GM12872 (cell line): Measurements from ENCODE around the gene ITPR1.

Source experiments
- TF ChIP-seq, protein P1 (sequence below): IDR thresholded peaks from 3 replicates; pipeline ENCODE4 v1.5.1; 2011; ENCODE audit warnings: low read depth, mild to moderate bottlenecking, low read length, moderate library complexity; ENCODE audit not compliant: insufficient read depth

Gene ITPR1

DNA sequence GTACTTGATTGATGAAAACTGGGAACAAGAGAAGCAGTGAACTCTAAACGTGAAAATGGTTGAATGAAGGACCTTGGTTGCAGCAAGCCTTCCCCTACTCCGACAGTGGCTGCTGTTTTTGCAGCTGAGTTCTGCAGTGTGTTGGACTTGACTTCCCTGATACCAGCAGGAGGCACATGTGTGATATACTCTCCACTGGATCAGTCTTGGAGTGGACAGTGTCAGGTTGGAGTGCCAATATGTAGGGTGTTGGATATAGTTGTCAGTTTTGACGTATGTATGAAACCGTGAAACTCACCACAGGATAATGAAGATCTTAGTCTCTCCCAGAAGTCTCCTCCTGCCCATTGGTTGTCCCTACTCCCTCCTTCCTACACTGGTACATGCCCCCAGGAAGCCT lies 106.5 kb downstream of the ITPR1 start:
- TF ChIP-seq, protein P1, sequence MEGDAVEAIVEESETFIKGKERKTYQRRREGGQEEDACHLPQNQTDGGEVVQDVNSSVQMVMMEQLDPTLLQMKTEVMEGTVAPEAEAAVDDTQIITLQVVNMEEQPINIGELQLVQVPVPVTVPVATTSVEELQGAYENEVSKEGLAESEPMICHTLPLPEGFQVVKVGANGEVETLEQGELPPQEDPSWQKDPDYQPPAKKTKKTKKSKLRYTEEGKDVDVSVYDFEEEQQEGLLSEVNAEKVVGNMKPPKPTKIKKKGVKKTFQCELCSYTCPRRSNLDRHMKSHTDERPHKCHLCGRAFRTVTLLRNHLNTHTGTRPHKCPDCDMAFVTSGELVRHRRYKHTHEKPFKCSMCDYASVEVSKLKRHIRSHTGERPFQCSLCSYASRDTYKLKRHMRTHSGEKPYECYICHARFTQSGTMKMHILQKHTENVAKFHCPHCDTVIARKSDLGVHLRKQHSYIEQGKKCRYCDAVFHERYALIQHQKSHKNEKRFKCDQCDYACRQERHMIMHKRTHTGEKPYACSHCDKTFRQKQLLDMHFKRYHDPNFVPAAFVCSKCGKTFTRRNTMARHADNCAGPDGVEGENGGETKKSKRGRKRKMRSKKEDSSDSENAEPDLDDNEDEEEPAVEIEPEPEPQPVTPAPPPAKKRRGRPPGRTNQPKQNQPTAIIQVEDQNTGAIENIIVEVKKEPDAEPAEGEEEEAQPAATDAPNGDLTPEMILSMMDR, result no peak

DNA sequence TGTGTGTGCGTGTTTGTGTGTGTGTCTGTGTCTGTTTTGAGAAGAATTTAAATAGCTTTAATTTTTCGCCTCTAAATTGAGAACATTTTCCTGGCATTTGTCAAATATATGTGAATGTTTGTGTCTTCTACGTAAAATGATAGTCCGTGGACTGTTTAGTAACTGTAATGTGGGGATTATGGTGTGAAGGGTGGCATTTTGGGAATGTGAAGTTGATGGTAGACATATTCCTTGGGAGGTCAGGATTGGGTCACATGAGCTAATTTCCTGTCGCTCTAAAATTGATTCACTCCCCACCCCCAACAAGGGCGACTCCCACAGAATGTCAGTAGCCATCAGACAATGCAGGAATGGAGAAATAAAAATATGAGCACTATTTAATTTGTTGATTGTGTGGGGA lies 107.3 kb downstream of the ITPR1 start:
- TF ChIP-seq, protein P1, result no peak

DNA sequence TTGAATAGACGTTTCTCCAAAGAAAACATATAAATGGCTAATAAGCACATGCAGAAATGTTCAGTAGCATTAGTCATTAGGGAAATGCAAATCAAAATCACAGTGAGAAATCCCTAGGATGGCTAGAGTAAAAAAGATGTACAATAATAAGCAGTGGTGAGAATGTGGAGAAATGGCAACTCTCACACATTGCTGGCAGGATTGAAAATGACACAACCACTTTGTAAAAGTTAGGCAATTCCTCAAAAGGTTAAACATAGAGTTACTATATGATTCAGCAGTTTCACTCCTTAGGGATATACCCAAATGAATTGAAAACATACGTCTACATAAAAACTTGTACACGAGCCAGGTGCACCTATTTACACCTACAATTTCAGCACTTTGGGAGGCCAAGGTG lies 108.7 kb downstream of the ITPR1 start:
- TF ChIP-seq, protein P1, result no peak

DNA sequence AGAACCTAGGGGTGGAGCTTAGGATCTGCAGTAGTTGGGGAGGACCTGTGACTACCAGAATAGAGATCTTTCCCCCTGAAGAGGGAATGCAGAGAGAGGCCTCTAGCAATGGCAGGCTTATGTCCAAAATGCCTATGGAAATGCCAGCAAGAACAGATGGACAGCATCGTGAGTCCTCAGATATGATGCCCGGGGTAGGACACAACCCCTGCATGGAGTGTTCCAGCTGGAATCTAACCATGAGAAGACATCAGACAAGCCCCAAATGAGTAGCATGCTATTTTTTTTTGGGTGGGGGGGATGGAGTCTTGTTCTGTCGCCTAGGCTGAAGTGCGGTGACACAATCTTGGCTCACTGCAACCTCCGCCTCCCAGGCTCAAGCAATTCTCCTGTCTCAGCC lies 111.5 kb downstream of the ITPR1 start:
- TF ChIP-seq, protein P1, result no peak

DNA sequence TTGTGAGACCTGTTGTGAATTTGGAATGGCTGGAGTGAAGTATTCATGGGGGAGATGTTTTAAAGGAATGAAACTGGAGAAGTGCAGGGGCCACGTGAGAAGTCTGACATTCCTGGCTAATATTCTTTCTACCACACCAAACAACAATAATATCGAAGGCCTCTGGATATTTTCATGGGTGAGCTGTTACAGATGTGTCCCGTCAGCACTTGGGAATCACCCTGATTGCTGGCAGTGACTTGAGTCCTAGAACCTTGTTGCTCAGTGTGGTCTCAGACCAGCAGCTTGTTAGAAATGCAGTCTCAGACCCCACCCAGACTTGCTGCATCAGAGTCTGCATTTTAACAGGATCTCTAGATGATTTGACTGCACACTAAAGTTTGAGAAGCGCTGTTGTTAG lies 113.8 kb downstream of the ITPR1 start:
- TF ChIP-seq, protein P1, result no peak

DNA sequence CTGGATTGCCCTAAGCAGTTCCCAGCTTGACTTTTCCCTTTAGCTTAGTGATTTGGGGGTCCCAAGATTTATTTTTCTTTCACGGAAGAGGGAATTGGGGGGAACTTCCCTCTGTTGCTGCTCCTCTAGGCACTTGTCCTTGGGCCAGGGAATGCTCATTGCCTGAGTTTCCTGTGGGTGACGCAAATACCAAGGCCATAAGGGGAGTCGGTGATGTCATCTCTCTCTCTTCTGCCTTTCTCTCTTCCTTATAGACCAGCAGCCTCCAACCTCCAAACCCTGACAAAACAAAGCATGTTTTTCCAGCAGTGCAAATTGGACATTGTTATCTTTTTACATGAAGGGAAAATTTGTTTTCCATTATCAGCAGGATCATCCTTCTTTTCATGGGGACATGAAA lies 120.2 kb downstream of the ITPR1 start:
- TF ChIP-seq, protein P1, result no peak

DNA sequence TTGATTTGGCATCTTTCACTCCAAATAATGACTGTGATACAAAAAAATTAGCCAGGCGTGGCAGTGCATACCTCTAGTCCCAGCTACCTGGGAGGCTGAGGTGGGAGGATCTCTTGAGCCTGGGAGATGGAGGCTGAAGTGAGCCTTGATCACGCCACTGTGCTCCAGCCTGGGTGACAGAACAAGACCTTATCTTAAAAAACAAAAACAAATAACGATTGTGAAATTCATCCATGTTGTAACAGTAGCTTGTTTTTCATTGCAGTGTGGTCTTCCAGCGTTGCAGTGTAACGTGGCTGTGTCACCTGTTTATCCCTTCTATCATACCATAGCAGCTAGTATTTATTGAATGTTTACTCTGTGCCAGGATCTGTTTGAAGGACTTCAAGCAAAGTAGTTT lies 120.9 kb downstream of the ITPR1 start:
- TF ChIP-seq, protein P1, result no peak

DNA sequence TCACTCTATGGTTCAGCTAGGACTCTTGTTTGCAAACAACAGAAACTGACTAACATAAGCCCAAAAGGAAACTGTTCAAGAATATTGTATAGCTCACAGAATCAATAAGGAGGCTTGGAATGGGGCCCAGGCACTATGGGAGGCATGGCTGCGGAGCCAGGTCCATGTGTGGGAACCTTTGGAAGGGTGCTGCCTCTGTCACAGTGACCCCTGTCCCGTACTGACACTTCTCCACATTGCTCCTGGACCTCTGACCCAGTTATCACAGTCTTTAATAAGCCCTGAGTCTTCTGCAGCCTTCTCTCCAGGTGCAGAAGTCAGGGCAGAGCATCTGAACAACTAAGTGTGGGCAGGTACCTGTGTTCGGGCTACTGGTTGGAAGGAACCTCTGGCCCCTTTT lies 121.8 kb downstream of the ITPR1 start:
- TF ChIP-seq, protein P1, result no peak
